Measurements from ENCODE around the gene COL15A1.
A peak's percentile ranks its signal among the peaks of the same experiment; 100 is the strongest.

The COL15A1 gene

GRCh38 chr9:99062549-99062948 lies 118.8 kb downstream of the COL15A1 start:
- no peak for DNase-seq

GRCh38 chr9:99063522-99063921 lies 119.8 kb downstream of the COL15A1 start:
- DNase-seq: no peak

GRCh38 chr9:99066571-99066970 lies 122.9 kb downstream of the COL15A1 start:
- DNase-seq: no peak

- DNase-seq: no peak
Observed at GRCh38 chr9:99069075-99069474, 125.4 kb downstream of the COL15A1 start.

- DNase-seq: no peak
Observed at GRCh38 chr9:99069546-99069945, 125.8 kb downstream of the COL15A1 start.

GRCh38 chr9:99070681-99071080 lies 127.0 kb downstream of the COL15A1 start:
- no peak for DNase-seq

GRCh38 chr9:99071313-99072039 lies 127.8 kb downstream of the COL15A1 start:
- DNase-seq: no peak

GRCh38 chr9:99072040-99072394 lies 128.3 kb downstream of the COL15A1 start:
- no peak for DNase-seq

GRCh38 chr9:99073347-99073746 lies 129.6 kb downstream of the COL15A1 start:
- DNase-seq: no peak

GRCh38 chr9:99073985-99074901 lies 130.5 kb downstream of the COL15A1 start:
- DNase-seq: no peak

GRCh38 chr9:99074902-99075245 lies 131.2 kb downstream of the COL15A1 start:
- no peak for DNase-seq

- no peak for DNase-seq
Observed at GRCh38 chr9:99075246-99075912, 131.7 kb downstream of the COL15A1 start.

GRCh38 chr9:99076030-99076429 lies 132.3 kb downstream of the COL15A1 start:
- DNase-seq: no peak

- DNase-seq: no peak
Observed at GRCh38 chr9:99076483-99077171, 132.9 kb downstream of the COL15A1 start.

GRCh38 chr9:99078717-99079116 lies 135.0 kb downstream of the COL15A1 start:
- no peak for DNase-seq

GRCh38 chr9:99079542-99079941 lies 135.8 kb downstream of the COL15A1 start:
- DNase-seq: no peak

- DNase-seq: no peak
Observed at GRCh38 chr9:99083051-99083450, 139.3 kb downstream of the COL15A1 start.

GRCh38 chr9:99085949-99086948 lies 142.5 kb downstream of the COL15A1 start:
- peak; percentile 10 to 23 for DNase-seq

- DNase-seq: no peak
Observed at GRCh38 chr9:99087462-99087861, 143.8 kb downstream of the COL15A1 start.

- no peak for DNase-seq
Observed at GRCh38 chr9:99090336-99091130, 146.8 kb downstream of the COL15A1 start.

Data from Kasumi-1 (cell line).